ENCODE measurements around the gene FSHR.

The FSHR gene

GRCh38 chr2:49152824-49153223, 1.5 kb downstream of the FSHR start:
- no peaks in the 10 kb centered on the region for H3K36me3 ChIP-seq (ENCODE audit: control insufficient read depth in 1 of 2, insufficient read depth in 2 of 2, low read length in 2 of 2)
- H3K4ac ChIP-seq (ENCODE audit: low read depth, low read length): no peak overlapping the region
- no peak overlapping the region for H4K91ac ChIP-seq (ENCODE audit: low read depth, low read length)
- no peak overlapping the region for H4K12ac ChIP-seq (ENCODE audit: low read depth, low read length)
- H3K79me2 ChIP-seq (ENCODE audit: control insufficient read depth, insufficient read depth, low read length, poor library complexity): no peaks in the 10 kb centered on the region
- H3K4me1 ChIP-seq (ENCODE audit: control insufficient read depth in 1 of 2, insufficient read depth in 2 of 2, low read length in 2 of 2): peaks cover 0 to 8% of the 10 kb centered on the region in 2 experiments
- DNase-seq: no peak
- no peak overlapping the region for H3K18ac ChIP-seq (ENCODE audit: low read length)
- no peak overlapping the region for H2BK120ac ChIP-seq (ENCODE audit: insufficient read depth, low read length, poor library complexity)
- no peak overlapping the region for H3K27ac ChIP-seq (ENCODE audit: low read depth, low read length)
- H2BK5ac ChIP-seq (ENCODE audit: low read depth, low read length, poor library complexity): no peak overlapping the region
- no peaks in the 10 kb centered on the region for H3K79me1 ChIP-seq (ENCODE audit: low read length)
- H2AFZ ChIP-seq (ENCODE audit: insufficient read depth, low read length, poor library complexity): no peak overlapping the region
- no peak overlapping the region for H3K4me2 ChIP-seq (ENCODE audit: low read length)
- no peak overlapping the region for H3K4me3 ChIP-seq (ENCODE audit: low read depth, low read length)
- H3K14ac ChIP-seq (ENCODE audit: low read length): no peak overlapping the region
- no peaks in the 10 kb centered on the region for H3K27me3 ChIP-seq (ENCODE audit: insufficient read depth, low read length)
- no peak overlapping the region for H4K8ac ChIP-seq (ENCODE audit: low read depth, low read length)
- no peak overlapping the region for H3K23ac ChIP-seq (ENCODE audit: low read length)
- no peak overlapping the region for H3K9ac ChIP-seq (ENCODE audit: low read length)
- H2BK12ac ChIP-seq (ENCODE audit: low read length): no peak overlapping the region
- H3K9me3 ChIP-seq (ENCODE audit: insufficient read depth, low read depth, low read length): no peaks in the 10 kb centered on the region
- H2AK5ac ChIP-seq (ENCODE audit: low read length): no peak overlapping the region

- H2AK5ac ChIP-seq (ENCODE audit: low read length): no peak overlapping the region
- no peaks in the 10 kb centered on the region for H3K9me3 ChIP-seq (ENCODE audit: insufficient read depth, low read depth, low read length)
- no peaks in the 10 kb centered on the region for H3K79me2 ChIP-seq (ENCODE audit: control insufficient read depth, insufficient read depth, low read length, poor library complexity)
- WGBS (ENCODE audit: extremely low coverage, insufficient coverage, insufficient read length): no CpG with 5 or more reads among the region's 3 CpGs
- H2BK12ac ChIP-seq (ENCODE audit: low read length): no peak overlapping the region
- H3K27ac ChIP-seq (ENCODE audit: low read depth, low read length): no peak overlapping the region
- H3K14ac ChIP-seq (ENCODE audit: low read length): no peak overlapping the region
- H3K36me3 ChIP-seq (ENCODE audit: control insufficient read depth in 1 of 2, insufficient read depth in 2 of 2, low read length in 2 of 2): no peaks in the 10 kb centered on the region
- H4K12ac ChIP-seq (ENCODE audit: low read depth, low read length): no peak overlapping the region
- DNase-seq: no peak
- no peak overlapping the region for H3K23ac ChIP-seq (ENCODE audit: low read length)
- H2BK120ac ChIP-seq (ENCODE audit: insufficient read depth, low read length, poor library complexity): no peak overlapping the region
- no peaks in the 10 kb centered on the region for H3K27me3 ChIP-seq (ENCODE audit: insufficient read depth, low read length)
- H3K9ac ChIP-seq (ENCODE audit: low read length): no peak overlapping the region
- H2BK5ac ChIP-seq (ENCODE audit: low read depth, low read length, poor library complexity): no peak overlapping the region
- no peak overlapping the region for H3K4me2 ChIP-seq (ENCODE audit: low read length)
- H4K91ac ChIP-seq (ENCODE audit: low read depth, low read length): no peak overlapping the region
- H4K8ac ChIP-seq (ENCODE audit: low read depth, low read length): no peak overlapping the region
- no peaks in the 10 kb centered on the region for H3K79me1 ChIP-seq (ENCODE audit: low read length)
- H3K4me3 ChIP-seq (ENCODE audit: low read depth, low read length): no peak overlapping the region
- no peak overlapping the region for H2AFZ ChIP-seq (ENCODE audit: insufficient read depth, low read length, poor library complexity)
- no peak overlapping the region for H3K18ac ChIP-seq (ENCODE audit: low read length)
- no peak overlapping the region for H3K4ac ChIP-seq (ENCODE audit: low read depth, low read length)
- no peaks in the 10 kb centered on the region for H3K4me1 ChIP-seq (ENCODE audit: control insufficient read depth in 1 of 2, insufficient read depth in 2 of 2, low read length in 2 of 2)
Observed at GRCh38 chr2:49146401-49146800, 7.9 kb downstream of the FSHR start.

GRCh38 chr2:49131801-49132200, 22.5 kb downstream of the FSHR start:
- DNase-seq: no peak
- H4K8ac ChIP-seq (ENCODE audit: low read depth, low read length): no peak overlapping the region
- no CpG with 5 or more reads among the region's 1 CpG for WGBS (ENCODE audit: extremely low coverage, insufficient coverage, insufficient read length)
- no peak overlapping the region for H2BK5ac ChIP-seq (ENCODE audit: low read depth, low read length, poor library complexity)
- no peak overlapping the region for H3K14ac ChIP-seq (ENCODE audit: low read length)
- H3K9me3 ChIP-seq (ENCODE audit: insufficient read depth, low read depth, low read length): no peaks in the 10 kb centered on the region
- H2AK5ac ChIP-seq (ENCODE audit: low read length): no peak overlapping the region
- no peak overlapping the region for H3K18ac ChIP-seq (ENCODE audit: low read length)
- no peaks in the 10 kb centered on the region for H3K4me1 ChIP-seq (ENCODE audit: control insufficient read depth in 1 of 2, insufficient read depth in 2 of 2, low read length in 2 of 2)
- no peak overlapping the region for H3K4ac ChIP-seq (ENCODE audit: low read depth, low read length)
- H3K27me3 ChIP-seq (ENCODE audit: insufficient read depth, low read length): no peaks in the 10 kb centered on the region
- no peaks in the 10 kb centered on the region for H3K36me3 ChIP-seq (ENCODE audit: control insufficient read depth in 1 of 2, insufficient read depth in 2 of 2, low read length in 2 of 2)
- H4K91ac ChIP-seq (ENCODE audit: low read depth, low read length): no peak overlapping the region
- no peak overlapping the region for H3K23ac ChIP-seq (ENCODE audit: low read length)
- no peak overlapping the region for H3K9ac ChIP-seq (ENCODE audit: low read length)
- no peak overlapping the region for H2BK120ac ChIP-seq (ENCODE audit: insufficient read depth, low read length, poor library complexity)
- no peaks in the 10 kb centered on the region for H3K79me2 ChIP-seq (ENCODE audit: control insufficient read depth, insufficient read depth, low read length, poor library complexity)
- no peak overlapping the region for H2BK12ac ChIP-seq (ENCODE audit: low read length)
- no peak overlapping the region for H2AFZ ChIP-seq (ENCODE audit: insufficient read depth, low read length, poor library complexity)
- H3K4me2 ChIP-seq (ENCODE audit: low read length): no peak overlapping the region
- H3K4me3 ChIP-seq (ENCODE audit: low read depth, low read length): no peak overlapping the region
- H3K27ac ChIP-seq (ENCODE audit: low read depth, low read length): no peak overlapping the region
- no peak overlapping the region for H4K12ac ChIP-seq (ENCODE audit: low read depth, low read length)
- no peaks in the 10 kb centered on the region for H3K79me1 ChIP-seq (ENCODE audit: low read length)

GRCh38 chr2:49129034-49129433, 25.3 kb downstream of the FSHR start:
- H3K9me3 ChIP-seq (ENCODE audit: insufficient read depth, low read depth, low read length): no peaks in the 10 kb centered on the region

More at GRCh38 chr2:49129034-49129433, 25.3 kb downstream of the FSHR start:
- no CpG with 5 or more reads among the region's 1 CpG for WGBS (ENCODE audit: extremely low coverage, insufficient coverage, insufficient read length)
- DNase-seq: no peak
- Histone ChIP-seq H3K4ac (ENCODE audit: low read depth, low read length) (no peak overlapping the region), H4K8ac (ENCODE audit: low read depth, low read length) (no peak overlapping the region), H3K79me1 (ENCODE audit: low read length) (no peaks in the 10 kb centered on the region), H3K23ac (ENCODE audit: low read length) (no peak overlapping the region), H3K36me3 (ENCODE audit: control insufficient read depth in 1 of 2, insufficient read depth in 2 of 2, low read length in 2 of 2) (no peaks in the 10 kb centered on the region), H3K27ac (ENCODE audit: low read depth, low read length) (no peak overlapping the region), H2BK5ac (ENCODE audit: low read depth, low read length, poor library complexity) (no peak overlapping the region), H3K18ac (ENCODE audit: low read length) (no peak overlapping the region), H3K4me3 (ENCODE audit: low read depth, low read length) (no peak overlapping the region), H2BK12ac (ENCODE audit: low read length) (no peak overlapping the region), H2AFZ (ENCODE audit: insufficient read depth, low read length, poor library complexity) (no peak overlapping the region), H4K91ac (ENCODE audit: low read depth, low read length) (no peak overlapping the region), H2AK5ac (ENCODE audit: low read length) (no peak overlapping the region), H3K4me2 (ENCODE audit: low read length) (no peak overlapping the region), H2BK120ac (ENCODE audit: insufficient read depth, low read length, poor library complexity) (no peak overlapping the region), H3K4me1 (ENCODE audit: control insufficient read depth in 1 of 2, insufficient read depth in 2 of 2, low read length in 2 of 2) (no peaks in the 10 kb centered on the region), H3K14ac (ENCODE audit: low read length) (no peak overlapping the region), H3K9ac (ENCODE audit: low read length) (no peak overlapping the region), H3K79me2 (ENCODE audit: control insufficient read depth, insufficient read depth, low read length, poor library complexity) (no peaks in the 10 kb centered on the region), H3K27me3 (ENCODE audit: insufficient read depth, low read length) (no peaks in the 10 kb centered on the region), H4K12ac (ENCODE audit: low read depth, low read length) (no peak overlapping the region)
